ENCODE results near the gene EVC2. TPM values are rescaled to one million over a fixed set of nuclear protein-coding genes. Genes with fewer than 3 reads are reported as not detected.

EVC2 gene
- total RNA-seq = 6.9 and 7.0 TPM in 2 replicates

GRCh38 chr4:5708449-5709206 is at the start of gene EVC2:
EVC2 (minus strand) TSS chr4:5708559; CDS start chr4:5708513, 46 bp downstream.

GRCh38 chr4:5710961-5711478 is 2.7 kb upstream of the EVC2 start, which contains the start of gene EVC:
EVC (plus strand) TSS chr4:5711201; CDS start chr4:5711381, 180 bp downstream.

Other genes with a start within 250 kb of the EVC2 start
- gene EVC, start 2.6 kb upstream of the EVC2 start, total RNA-seq = 14.9 and 16.5 TPM in 2 replicates
- 2.1 and 2.5 TPM in 2 replicates for gene CRMP1, start 184.5 kb upstream of the EVC2 start, total RNA-seq

Data from bronchus fibroblast of lung (primary cell).